Neuronal stem cell (in vitro differentiated cells): Measurements from ENCODE around the gene TMC4. TPM values are rescaled to one million over a fixed set of nuclear protein-coding genes. Genes with fewer than 3 reads are reported as not detected.
"Not testable (repeated sequence)": the region's sequence is repeated elsewhere in the genome, so short reads cannot be mapped to it uniquely, and the experiment has no call there.

Experiments
- DNase-seq: peaks from one replicate; pipeline ENCODE4 v3.0.0-alpha.2; 2013; ENCODE audit warnings: low spot score
- H2AFZ ChIP-seq: one replicate; pipeline ENCODE4 v1.6.1; 2013; ENCODE audit warnings: mild to moderate bottlenecking, low read length, inconsistent platforms
- H2AK5ac ChIP-seq: 2 replicates; pipeline ENCODE4 v1.6.1; 2013; ENCODE audit warnings: low read depth, mild to moderate bottlenecking, inconsistent platforms, low read length, moderate library complexity, mixed read lengths
- H2BK120ac ChIP-seq: 2 replicates; pipeline ENCODE4 v1.6.1; 2013; ENCODE audit warnings: low read depth, mild to moderate bottlenecking, inconsistent platforms, low read length, moderate library complexity, mixed read lengths
- H2BK12ac ChIP-seq: one replicate; pipeline ENCODE4 v1.6.1; 2013; ENCODE audit warnings: low read length, inconsistent platforms
- H2BK15ac ChIP-seq: 2 replicates; pipeline ENCODE4 v1.6.1; 2013; ENCODE audit warnings: mild to moderate bottlenecking, low read length, inconsistent platforms, mixed read lengths
- H2BK5ac ChIP-seq: one replicate; pipeline ENCODE4 v1.6.1; 2013; ENCODE audit warnings: inconsistent platforms, mild to moderate bottlenecking, low read length, moderate library complexity
- H3K14ac ChIP-seq: one replicate; pipeline ENCODE4 v1.6.1; 2013; ENCODE audit warnings: low read length, inconsistent platforms
- H3K18ac ChIP-seq: 2 replicates; pipeline ENCODE4 v1.6.1; 2013; ENCODE audit warnings: low read length, inconsistent platforms
- H3K23ac ChIP-seq: 2 replicates; pipeline ENCODE4 v1.6.1; 2013; ENCODE audit warnings: low read depth, mild to moderate bottlenecking, mixed read lengths, low read length, inconsistent platforms; ENCODE audit not compliant: poor library complexity
- H3K27ac ChIP-seq: replicated peaks from 3 replicates; pipeline ENCODE4 v1.5.1; 2013; ENCODE audit warnings: low read length, inconsistent platforms
- H3K27me3 ChIP-seq, 3 experiments: 2 replicates each; pipeline ENCODE4 v1.6.1; 2013; ENCODE audit warnings: low read length in 3 of 3, mild to moderate bottlenecking in 2 of 3, inconsistent platforms in 1 of 3, low read depth in 1 of 3, mixed read lengths in 1 of 3, moderate library complexity in 1 of 3; ENCODE audit not compliant: control insufficient read depth in 3 of 3, insufficient read depth in 3 of 3
- H3K36me3 ChIP-seq, 2 donors: replicated peaks in 1 of 2; 2 replicates each; pipeline ENCODE4 v1.6.1; 2013; ENCODE audit warnings: low read length in 2 of 2; ENCODE audit not compliant: control insufficient read depth in 2 of 2, insufficient read depth in 2 of 2
- H3K4ac ChIP-seq: 2 replicates; pipeline ENCODE4 v1.6.1; 2013; ENCODE audit warnings: inconsistent platforms, mild to moderate bottlenecking, low read length, moderate library complexity
- H3K4me1 ChIP-seq, 2 donors: 1 replicate in 1 of 2; 2 replicates in 1 of 2; pipeline ENCODE4 v1.6.1; 2013; ENCODE audit warnings: low read length in 2 of 2, low read depth in 1 of 2; ENCODE audit not compliant: control insufficient read depth in 2 of 2, insufficient read depth in 1 of 2
- H3K4me2 ChIP-seq: one replicate; pipeline ENCODE4 v1.6.1; 2013; ENCODE audit warnings: mild to moderate bottlenecking, low read length, inconsistent platforms; ENCODE audit not compliant: insufficient read depth, poor library complexity, severe bottlenecking
- H3K4me3 ChIP-seq, 2 donors: 2 replicates each; pipeline ENCODE4 v1.5.1; 2013; ENCODE audit warnings: low read length in 2 of 2, mild to moderate bottlenecking in 2 of 2, inconsistent platforms in 1 of 2, moderate library complexity in 1 of 2
- H3K79me1 ChIP-seq: one replicate; pipeline ENCODE4 v1.6.1; 2013; ENCODE audit warnings: low read depth, mild to moderate bottlenecking, inconsistent platforms, low read length, moderate library complexity
- H3K9ac ChIP-seq: one replicate; pipeline ENCODE4 v1.6.1; 2013; ENCODE audit warnings: mild to moderate bottlenecking, low read depth, low read length, inconsistent platforms; ENCODE audit not compliant: poor library complexity
- H3K9me3 ChIP-seq, 2 donors: replicated peaks in 1 of 2; 2 replicates each; pipeline versions ENCODE3 to v1.6.1; 2013; ENCODE audit warnings: low read length in 2 of 2, mild to moderate bottlenecking in 2 of 2, inconsistent platforms in 1 of 2, low read depth in 1 of 2, mixed read lengths in 1 of 2, moderate library complexity in 1 of 2; ENCODE audit not compliant: control insufficient read depth in 2 of 2, insufficient read depth in 1 of 2
- H4K8ac ChIP-seq: one replicate; pipeline ENCODE4 v1.6.1; 2013; ENCODE audit warnings: low read depth, mild to moderate bottlenecking, inconsistent platforms, low read length, moderate library complexity
- H4K91ac ChIP-seq: one replicate; pipeline ENCODE4 v1.6.1; 2013; ENCODE audit warnings: low read length, low read depth, mild to moderate bottlenecking, inconsistent platforms; ENCODE audit not compliant: poor library complexity
- WGBS, 2 donors: extraction: QIAGEN DNeasy Blood & Tissue Kit; methylation state at CpG; one replicate each; pipeline ENCODE4 v1.1.7; 2013; ENCODE audit warnings: missing lambda C conversion rate in 2 of 2, mixed read lengths in 1 of 2; ENCODE audit not compliant: insufficient read length in 2 of 2, insufficient replicate concordance in 1 of 2; ENCODE audit errors: extremely low coverage in 2 of 2; 5-methylcytosine and 5-hydroxymethylcytosine counted together
- polyA plus RNA-seq, 2 experiments: library from polyadenylated mRNA; stranded (reverse); fragments of 200-250 nt; gene quantifications; one replicate each; pipeline ENCODE4 v1.2.3, GENCODE V29; 2013

The TMC4 gene, protein sequence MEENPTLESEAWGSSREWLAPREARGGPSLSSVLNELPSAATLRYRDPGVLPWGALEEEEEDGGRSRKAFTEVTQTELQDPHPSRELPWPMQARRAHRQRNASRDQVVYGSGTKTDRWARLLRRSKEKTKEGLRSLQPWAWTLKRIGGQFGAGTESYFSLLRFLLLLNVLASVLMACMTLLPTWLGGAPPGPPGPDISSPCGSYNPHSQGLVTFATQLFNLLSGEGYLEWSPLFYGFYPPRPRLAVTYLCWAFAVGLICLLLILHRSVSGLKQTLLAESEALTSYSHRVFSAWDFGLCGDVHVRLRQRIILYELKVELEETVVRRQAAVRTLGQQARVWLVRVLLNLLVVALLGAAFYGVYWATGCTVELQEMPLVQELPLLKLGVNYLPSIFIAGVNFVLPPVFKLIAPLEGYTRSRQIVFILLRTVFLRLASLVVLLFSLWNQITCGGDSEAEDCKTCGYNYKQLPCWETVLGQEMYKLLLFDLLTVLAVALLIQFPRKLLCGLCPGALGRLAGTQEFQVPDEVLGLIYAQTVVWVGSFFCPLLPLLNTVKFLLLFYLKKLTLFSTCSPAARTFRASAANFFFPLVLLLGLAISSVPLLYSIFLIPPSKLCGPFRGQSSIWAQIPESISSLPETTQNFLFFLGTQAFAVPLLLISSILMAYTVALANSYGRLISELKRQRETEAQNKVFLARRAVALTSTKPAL
- 0.25 TPM for polyA plus RNA-seq (2013, experiment 1 of 2)
- polyA plus RNA-seq (2013, experiment 2 of 2) = 0.36 TPM

DNA sequence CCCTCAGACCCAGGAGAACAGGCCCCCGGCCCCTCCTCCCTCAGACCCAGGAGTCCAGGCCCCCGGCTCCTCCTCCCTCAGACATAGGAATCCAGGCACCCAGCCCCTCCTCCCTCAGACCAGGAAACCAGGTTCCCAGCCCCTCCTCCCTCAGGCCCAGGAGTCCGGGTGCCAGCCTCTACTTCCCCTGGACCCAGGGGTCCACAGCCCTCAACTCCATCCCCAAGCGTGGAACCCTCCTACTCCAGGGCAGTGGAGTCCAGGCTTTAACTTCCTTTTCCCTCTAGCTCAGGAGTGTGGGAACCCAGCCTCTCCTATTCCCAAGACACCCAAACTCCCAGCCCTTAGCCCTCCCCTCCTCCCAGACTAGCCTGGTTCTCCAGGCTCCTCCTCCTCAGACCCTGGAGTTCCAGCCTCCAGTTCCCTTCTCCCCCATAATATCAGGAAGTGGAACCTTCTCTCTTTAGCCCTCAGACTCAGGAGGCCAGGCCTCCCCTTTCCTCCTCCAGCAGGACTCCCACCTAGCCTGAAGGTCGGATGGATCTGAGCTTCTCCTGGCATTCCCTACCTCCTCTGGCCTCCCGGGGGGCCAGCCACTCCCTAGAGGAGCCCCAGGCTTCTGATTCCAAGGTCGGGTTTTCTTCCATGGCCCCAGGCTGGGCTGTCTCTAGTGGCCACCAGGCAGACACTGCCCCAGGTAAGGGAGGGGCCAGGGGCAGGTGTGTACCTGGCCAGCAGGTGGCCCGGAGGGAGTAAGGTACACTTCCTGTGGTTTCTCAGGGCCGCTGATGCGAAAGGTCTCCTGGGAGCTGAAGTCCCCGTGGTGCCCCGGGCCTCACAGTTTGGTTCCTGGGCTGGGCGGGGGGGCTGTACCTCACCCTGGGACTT, at the start of gene TMC4:
Gene TMC4 (minus strand): TSS at position 690 of the 888 bp plus-strand sequence. CDS start 43 bp downstream, at position 647.
- no CpG with 5 or more reads among the region's 13 CpGs for WGBS, 2 donors
- H4K91ac ChIP-seq = no peak within 1 kb of the TSS
- peak within 1 kb of the TSS in 1 of 2 donors; percentile 42 for H3K4me3 ChIP-seq
- H2BK5ac ChIP-seq = no peak within 1 kb of the TSS
- H3K4me2 ChIP-seq = no peak within 1 kb of the TSS
- no peak within 1 kb of the TSS for H2BK15ac ChIP-seq
- no peak for DNase-seq
- H2BK12ac ChIP-seq = no peak within 1 kb of the TSS
- H2AK5ac ChIP-seq = peak within 1 kb of the TSS; percentile 46
- no peak within 1 kb of the TSS for H4K8ac ChIP-seq
- H3K14ac ChIP-seq = no peak within 1 kb of the TSS
- peaks cover 6 to 17% of the 10 kb centered on the region in 2 donors for H3K36me3 ChIP-seq
- no peaks in the 10 kb centered on the region for H3K27me3 ChIP-seq
- H3K9me3 ChIP-seq = no peaks in the 10 kb centered on the region
- H2BK120ac ChIP-seq = no peak within 1 kb of the TSS
- peak within 1 kb of the TSS; percentile 23 for H3K4ac ChIP-seq
- no peak within 1 kb of the TSS for H3K27ac ChIP-seq
- peak within 1 kb of the TSS; percentile 80 for H3K23ac ChIP-seq
- H3K18ac ChIP-seq = no peak within 1 kb of the TSS
- peaks cover 0 to 3% of the 10 kb centered on the region in 2 donors for H3K4me1 ChIP-seq
- no peak within 1 kb of the TSS for H2AFZ ChIP-seq
- no peaks in the 10 kb centered on the region for H3K79me1 ChIP-seq
- H3K9ac ChIP-seq = no peak within 1 kb of the TSS

DNA sequence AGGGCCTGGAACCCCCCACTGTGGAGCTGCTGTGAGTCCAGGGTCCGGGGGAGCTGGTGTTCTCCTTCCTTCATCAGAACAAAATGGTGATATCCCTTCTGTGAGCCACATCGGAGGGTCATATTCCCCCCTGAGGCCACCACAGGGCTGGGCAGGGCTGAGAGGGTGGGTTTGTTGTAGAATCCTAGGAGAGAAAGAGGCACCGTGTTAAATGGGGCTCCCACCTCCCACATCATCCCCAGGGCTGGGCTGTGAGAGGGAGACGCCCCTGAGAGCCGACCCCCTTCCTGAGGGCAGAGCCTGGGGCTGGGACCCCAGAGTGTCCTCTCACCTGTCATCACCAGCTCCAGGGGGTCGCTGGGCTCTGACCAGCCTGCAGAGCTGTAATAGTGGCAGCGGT, 49.0 kb upstream of the TMC4 start:
- not testable (repeated sequence) for H2BK5ac ChIP-seq, H3K4me1 ChIP-seq, H3K79me1 ChIP-seq, H2BK15ac ChIP-seq, H2AFZ ChIP-seq, H4K91ac ChIP-seq, H3K9ac ChIP-seq, H3K4me3 ChIP-seq, H3K27ac ChIP-seq, DNase-seq, H4K8ac ChIP-seq, H2BK12ac ChIP-seq, H3K27me3 ChIP-seq, H2BK120ac ChIP-seq, H2AK5ac ChIP-seq, H3K23ac ChIP-seq, H3K14ac ChIP-seq, H3K18ac ChIP-seq, H3K4ac ChIP-seq, H3K36me3 ChIP-seq, H3K4me2 ChIP-seq, H3K9me3 ChIP-seq
- WGBS, 2 donors = no CpG with 5 or more reads among the region's 7 CpGs

DNA sequence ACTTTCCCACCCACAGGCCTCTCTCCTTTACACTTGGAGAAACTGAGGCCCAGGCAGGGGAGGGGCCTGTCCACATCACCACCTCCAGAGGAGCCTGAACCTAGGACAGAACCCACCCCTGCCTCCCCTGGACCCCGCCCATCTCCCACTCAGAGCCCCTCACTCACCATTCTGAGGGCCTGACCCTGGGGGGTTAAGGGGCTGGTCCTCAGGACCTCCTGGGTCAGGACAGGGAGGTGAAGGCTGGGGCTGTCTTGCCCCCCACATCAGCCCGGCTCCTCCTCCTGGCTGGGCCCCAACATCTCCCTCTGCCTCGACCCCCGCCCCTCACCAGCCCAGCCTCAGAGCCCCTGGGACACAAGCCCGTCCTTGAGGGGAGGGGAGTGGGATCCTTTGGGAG, 46.7 kb upstream of the TMC4 start:
- not testable (repeated sequence) for H2AK5ac ChIP-seq, H3K23ac ChIP-seq, DNase-seq, H3K18ac ChIP-seq, H2BK5ac ChIP-seq, H3K9me3 ChIP-seq, H2BK15ac ChIP-seq, H3K4me1 ChIP-seq, H3K4ac ChIP-seq, H3K27ac ChIP-seq, H3K27me3 ChIP-seq, H3K4me3 ChIP-seq, H2BK12ac ChIP-seq, H2AFZ ChIP-seq, H3K79me1 ChIP-seq, H2BK120ac ChIP-seq, H3K9ac ChIP-seq, H4K91ac ChIP-seq, H3K14ac ChIP-seq, H4K8ac ChIP-seq, H3K36me3 ChIP-seq, H3K4me2 ChIP-seq
- WGBS, 2 donors = no CpG with 5 or more reads among the region's 5 CpGs
